ENCODE measurements around the gene LDLRAP1.

The LDLRAP1 gene

DNA sequence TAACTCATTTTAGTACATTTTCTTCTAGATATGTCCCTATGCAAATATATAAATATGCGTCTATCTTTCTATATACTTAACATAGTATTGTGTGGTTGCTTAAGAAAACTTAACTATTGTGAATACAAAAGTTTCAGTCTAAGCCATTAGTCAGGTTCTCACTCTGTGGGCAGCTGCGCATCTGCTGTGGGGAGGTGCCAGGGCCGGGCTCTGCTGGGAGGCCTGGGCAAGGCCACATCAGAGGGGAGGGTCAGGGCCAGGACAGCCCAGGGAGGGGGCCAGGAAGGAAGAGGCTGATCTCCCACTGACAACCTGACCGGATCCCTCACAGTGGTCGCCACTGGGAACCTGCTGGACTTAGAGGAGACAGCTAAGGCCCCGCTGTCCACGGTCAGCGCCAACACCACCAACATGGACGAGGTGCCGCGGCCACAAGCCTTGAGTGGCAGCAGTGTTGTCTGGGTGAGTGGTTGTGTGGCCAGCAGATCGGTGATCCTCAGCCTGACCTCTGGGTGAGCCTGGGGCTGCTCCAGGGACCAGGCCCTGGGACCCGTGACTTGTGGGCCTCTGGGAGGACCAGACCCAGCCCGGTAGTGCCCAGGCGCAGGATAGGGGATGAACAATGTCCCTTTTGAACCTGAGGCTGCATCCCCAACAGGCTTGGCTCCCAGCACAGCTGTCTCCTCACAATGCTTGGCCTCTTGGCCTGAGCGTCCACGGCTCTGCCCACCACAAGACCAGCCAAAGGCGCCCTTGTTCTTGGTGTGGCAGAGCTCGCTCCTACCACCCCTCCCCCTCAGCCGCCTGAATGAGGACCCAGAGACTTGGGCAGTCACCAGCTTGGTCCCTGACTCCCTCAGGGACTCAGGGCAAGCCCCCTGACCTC, 20.2 kb downstream of the LDLRAP1 start:
- no peak for FAIRE-seq

DNA sequence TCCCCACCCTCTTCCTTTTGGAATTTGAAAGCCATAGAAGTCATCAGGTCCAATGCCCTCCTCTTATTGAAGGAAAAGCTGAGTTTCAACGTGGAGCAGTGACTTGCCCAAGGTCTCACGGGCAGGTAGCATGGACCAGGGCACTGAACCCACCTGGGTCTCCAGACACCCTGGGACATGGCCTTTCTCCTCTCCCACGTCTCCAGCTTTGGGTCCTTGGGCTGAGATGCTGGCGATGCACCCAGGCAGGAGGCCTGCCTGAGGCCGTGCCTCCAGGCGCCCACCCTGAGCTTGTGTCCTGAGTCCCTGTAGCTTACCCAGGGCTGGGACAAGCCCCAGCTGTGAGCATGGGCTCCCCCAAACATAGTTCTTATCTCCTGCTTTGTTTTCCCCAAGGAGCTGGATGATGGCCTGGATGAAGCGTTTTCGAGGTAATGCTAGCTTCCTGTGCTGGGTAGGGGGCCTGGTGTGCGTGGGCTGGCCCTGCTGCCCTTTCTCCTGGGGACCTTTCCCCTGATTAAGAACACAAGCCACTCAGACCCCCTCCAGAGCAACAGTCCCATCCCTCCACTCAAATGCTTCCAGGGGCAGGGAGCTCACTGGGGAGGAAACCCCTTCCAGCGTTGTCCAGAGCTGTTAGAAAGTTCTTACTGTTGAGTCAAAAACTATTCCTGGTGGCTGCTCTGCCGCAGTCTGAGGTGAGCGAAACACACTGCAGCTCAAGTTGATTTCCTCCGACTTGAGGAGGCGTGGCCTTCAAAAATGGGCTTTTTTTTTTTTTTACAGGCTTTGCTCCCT, 21.6 kb downstream of the LDLRAP1 start:
- no peak for FAIRE-seq

DNA sequence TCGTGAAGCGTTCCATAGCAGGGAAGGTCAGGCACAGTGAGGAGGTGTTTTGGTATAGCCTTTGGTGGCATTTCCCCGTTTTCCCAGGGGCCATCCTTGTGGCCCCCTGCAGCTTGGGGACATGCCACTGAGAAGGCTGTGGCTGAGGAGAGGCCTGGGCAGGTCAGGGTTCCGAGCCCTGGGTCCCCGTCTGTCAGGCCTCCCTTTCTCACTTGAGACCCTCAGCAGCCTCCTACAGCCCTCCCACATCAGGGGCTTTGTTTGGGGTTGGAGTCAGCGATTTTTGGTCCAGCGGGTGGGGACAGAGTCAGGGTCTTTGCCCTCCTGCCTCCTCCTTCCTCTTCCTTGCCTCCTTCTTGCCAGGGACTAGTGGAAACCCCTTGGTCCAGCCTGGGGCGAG, 22.2 kb downstream of the LDLRAP1 start:
- FAIRE-seq: no peak

DNA sequence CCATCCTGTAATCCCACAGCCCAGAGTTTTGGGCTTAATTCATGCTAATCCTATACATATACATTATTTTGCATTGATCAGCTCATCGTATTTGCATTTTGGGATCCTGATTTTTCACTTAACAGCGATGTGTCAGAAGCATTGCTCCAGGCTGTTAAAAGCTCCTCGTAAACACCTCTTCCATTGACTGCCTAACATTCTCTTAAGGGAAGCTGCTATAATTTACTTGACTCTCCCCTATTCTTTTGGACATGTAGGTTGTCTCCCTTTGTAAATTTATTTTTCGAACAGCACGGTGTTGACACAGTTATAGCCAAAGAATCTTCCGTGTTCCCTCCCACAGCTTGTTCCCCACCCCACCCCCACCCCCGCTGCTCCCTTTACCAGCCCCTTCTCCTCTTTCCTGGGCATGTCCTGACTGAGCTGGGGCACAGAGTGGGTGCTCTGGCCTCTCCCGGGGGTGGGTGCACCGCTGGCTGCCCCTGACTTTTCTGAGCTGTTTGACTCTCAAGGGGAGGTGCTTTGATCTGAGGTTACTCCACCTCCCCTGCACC, 22.8 kb downstream of the LDLRAP1 start:
- FAIRE-seq: no peak

DNA sequence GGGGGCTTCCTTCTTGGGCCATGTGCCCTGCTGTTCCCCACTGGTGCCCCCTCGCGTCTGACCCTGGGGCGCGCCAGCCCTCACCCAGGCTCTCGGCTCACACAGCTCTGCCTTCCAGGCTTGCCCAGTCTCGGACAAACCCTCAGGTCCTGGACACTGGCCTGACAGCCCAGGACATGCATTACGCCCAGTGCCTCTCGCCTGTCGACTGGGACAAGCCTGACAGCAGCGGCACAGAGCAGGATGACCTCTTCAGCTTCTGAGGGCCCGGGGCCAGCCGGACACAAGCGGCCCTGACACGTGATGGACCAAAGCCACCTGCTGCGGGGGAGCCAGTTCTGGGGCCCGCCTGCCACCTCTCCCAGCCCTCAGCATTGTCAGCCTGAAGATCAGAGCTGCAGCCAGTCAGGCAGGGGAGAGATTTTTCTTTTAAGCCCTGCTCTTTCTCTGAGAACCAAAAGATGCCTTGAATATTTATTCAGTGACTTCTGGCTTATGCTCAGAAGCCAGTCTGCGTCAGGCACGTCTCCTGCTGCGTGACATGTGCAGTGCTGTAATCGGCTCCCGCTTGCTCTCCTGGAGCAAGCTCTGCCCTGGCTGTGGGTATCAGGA, 23.4 kb downstream of the LDLRAP1 start:
- no peak for FAIRE-seq

DNA sequence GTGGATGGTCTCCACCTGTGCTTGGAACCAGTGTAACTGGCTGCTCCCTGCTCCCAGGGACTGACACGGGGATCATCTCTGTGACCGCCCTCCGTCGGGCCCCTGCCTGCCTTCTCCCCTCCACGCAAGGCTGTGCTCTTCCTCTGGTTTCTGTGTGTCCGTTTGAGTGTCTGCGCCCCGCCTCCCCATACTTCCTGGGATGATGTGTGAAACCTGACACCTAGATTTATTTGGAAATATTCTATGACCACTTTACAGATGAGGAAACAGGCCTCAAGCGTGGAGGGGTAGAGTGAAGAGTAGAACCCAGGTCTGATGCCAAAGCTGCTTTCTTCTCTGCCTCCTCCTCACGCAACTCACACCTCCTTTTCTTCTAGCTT, 24.3 kb downstream of the LDLRAP1 start:
- no peak for FAIRE-seq

DNA sequence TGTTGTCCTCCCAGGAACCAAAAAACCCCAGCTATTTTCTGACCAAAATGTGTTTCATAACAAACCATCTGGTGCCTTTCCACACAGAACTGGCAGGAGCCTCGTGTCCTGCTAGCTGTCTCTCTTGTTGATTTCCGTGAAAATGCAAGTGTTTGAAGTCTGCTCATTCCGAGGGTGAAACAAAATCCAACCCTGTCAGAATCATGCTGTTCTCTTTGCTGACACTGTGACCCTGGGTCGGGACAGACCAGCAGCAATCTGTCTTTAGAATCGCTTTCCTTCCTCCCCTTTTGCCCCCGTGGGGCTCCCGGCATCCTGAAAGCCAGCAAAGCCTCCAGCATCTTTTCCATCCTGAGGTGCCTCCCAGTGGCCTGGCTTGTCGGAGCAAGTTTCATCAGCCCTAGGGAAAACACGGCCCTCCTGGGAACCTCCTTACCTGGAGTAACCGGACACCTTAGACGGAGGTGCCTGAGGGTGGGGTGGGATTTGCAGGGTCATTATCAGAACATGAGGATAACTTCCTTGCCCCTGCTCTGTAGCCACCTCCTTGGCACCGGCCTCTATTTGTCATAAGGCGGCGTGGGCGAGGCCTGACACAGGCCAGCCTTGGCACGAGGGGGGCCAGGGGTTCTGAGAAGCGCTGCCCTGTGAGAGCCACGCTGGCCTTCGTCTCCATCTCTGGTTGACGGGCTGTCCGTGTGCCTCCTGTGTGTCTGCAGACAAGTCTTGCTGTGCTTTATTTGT, 24.9 kb downstream of the LDLRAP1 start:
- no peak for FAIRE-seq

DNA sequence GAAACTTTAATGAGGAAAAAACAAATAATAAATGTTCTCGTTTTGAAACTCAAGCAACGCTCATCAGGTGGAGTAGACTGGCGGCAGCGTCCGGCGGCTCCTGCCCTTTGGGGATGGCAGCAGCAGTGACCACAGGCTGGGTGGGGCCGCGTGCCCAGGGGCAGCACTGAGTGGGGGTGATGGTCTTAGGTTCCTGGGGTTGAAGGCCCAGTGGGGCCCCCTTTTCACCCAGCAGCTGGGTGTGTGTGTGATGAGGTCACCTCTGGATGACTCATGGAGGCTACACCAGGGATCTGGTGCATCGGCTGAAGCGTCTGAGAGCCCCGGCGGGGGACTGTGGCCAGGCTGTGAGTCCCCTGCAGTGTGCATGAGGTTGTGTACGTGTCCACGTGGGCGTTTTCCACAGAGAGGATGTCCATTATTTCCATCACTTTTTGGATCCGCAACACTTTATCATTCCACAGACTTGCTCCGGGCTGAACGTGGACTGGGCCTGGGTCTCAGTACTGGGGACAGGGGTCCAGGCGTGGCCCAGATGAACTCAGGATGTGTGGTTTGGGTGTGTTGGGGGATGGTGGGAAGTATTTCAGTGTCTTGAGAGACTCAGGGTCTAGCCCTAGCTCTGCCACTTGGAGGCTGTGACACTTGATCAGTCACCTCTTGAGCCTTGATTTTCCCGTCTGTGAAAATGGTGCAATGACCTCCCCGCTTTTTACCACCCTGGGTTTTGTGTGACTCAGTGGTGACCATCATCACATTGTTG, 25.6 kb downstream of the LDLRAP1 start:
- FAIRE-seq: no peak

DNA sequence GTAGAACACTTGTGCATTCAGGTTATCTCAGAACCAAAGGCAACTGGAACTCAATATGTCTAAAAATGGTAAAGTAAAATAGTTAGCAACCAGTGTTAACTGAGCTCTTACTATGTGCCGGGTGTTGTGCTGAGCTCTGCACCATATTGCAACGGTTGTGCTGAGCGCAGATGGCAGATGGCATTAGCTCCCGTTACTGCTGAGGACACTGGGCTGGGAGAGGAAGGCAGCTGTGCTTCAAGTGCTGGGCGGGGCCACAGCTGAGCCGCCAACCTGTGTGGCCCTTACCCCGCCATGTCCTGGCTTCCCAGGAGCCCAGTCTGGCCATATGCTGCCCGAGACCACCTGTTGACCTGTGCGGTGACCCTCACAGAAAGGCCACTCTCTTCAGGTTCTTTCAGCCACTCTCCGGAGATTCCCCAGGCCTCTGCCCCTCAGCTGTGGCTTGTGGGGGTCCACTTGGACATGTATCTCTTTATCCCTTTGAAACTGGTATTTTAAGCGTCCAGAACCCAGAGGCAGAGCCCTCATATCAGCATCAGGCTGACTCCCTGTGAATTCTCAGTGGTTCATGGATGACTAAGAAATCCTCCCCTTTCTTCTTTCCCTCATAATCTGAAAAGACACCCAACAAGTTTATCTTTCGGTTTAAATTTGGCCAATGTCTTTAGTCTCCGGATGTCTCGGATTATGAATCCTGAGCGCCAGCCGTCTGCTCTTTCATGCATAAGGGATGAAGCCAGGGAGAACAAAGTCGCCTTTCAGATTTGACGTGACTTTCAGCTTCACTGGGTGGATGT, 26.4 kb downstream of the LDLRAP1 start:
- no peak for FAIRE-seq

DNA sequence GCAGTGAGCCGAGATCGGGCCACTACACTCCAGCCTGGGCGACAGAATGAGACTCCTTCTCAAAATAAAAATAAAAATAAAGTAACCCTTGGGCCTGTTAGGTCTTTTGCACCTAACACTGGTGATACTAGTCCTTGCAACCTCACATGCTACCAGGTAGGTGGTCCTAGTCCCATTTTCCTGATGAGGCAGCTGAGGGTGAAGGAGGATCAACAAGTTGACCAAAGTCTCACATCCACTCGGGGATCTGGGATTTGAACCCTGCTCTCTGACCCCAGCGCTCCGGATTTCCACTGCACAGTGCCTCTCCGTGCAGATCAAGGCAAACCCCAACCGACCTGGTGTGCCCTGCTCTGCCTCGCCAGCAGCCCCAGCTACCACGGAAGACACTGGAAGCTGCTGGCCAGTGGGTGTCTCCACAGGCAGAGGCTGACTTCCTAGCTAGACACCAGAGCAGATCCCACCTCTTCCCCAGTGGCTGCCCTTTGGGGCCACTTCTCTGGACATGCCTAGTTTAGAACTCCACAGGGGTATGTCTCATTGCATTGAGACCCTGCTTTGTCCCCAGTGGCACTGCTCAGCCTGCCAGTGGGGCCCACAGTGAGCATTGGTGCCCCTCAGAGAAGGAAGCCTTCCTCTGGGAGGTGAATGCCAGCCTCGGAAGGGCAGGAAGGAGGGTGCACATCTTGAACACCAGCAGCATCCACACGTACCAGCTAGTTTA, 27.6 kb downstream of the LDLRAP1 start:
- no peak for FAIRE-seq

DNA sequence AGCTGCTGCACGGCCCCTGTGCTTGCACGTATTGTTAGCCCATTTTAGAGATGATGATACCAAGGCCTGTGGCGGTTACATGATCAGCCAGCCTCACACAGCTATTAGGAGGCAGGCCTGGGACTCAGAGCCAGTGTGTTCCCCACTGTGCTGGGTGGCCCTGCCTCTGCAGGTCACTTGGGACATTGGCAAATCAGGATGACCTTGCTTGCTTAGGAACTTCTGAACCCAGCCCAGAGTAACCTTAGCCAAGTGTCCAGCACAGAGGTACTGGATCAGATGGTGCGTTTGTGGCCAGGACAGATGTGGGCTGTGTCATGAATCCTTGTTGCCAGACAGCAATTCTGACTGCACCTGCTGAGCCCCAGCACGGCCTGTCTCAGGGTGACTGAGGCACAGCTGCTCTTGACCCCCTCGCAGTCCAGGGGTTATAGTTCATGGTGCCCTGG, 28.1 kb downstream of the LDLRAP1 start:
- no peak for FAIRE-seq

DNA sequence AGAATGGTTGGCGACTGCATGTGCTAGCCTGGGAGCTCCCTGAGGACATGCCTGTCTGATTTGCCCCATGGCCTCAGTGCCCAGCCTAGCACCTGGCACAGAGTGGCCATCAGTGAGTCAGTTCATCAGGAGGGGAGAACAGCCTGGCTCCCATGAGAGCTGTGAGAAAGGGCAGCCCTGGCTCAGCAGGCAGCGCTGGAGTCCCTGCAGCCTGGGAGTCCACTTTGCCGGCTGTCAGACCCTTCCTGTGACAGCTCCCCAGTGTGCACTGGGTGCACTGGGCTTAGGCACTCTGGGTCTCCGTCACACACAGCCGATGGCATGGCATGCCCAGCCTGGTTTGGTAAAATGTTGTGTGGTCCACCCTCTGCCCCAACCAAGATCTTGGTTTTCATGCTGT, 28.7 kb downstream of the LDLRAP1 start:
- FAIRE-seq: no peak

DNA sequence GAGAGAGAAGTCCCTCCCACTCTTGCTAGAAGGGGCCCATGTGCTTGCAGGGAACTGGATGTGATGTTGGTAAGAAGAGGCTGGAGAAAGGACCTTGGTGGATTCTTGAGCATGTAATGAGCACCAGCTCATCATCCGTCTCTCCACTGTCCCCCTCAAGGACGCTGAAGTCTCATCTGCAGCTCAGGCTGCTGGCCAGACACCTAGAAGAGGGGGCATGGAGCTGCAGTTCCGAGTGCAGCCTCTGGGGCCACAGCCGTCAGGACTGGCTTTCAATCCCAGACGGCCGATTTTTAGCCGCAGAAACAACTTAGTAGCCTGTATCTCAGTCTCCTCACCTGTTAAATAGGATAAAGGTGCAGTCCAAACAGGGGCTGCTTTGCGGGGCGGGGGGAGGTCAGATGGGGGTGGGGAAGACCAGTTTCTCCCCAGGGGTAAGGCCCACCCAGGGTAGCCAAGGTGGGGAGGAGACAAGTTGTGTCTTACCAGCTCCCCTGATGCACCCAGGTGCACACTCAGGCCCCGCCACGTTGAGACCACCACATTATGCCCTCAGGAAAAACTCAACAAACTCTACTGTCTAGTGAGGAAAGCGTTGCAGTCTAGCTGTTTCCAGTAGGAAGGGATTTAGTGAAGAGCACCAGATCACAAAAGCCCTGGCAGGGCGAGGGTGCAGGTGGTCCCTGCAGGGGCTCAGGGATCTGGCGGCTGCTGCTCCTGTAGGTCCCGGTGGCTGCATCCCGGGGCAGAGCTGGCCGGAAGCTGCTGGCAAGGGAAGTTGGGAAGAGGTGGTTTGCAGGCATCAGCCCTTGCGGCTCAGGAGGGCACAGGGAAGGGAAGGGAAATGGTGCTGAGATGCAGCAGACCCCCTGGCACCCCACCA, 29.5 kb downstream of the LDLRAP1 start:
- no peak for FAIRE-seq

DNA sequence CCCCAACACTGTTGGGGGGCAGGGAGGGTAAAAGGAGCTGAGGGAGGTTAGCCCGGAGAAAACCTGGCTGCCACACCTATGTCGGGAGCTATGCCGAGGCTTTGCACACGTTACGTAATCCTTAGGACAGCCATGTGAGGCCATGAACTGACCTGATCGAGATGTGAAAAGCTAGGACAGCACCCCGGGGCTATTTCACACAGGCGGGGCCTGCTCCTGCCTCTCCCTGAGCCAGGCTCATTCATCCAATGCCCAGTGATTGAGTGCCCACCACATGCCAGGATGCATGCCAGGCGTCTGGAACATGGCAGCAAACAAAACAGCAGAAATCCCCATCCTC, 30.2 kb downstream of the LDLRAP1 start:
- no peak for FAIRE-seq

DNA sequence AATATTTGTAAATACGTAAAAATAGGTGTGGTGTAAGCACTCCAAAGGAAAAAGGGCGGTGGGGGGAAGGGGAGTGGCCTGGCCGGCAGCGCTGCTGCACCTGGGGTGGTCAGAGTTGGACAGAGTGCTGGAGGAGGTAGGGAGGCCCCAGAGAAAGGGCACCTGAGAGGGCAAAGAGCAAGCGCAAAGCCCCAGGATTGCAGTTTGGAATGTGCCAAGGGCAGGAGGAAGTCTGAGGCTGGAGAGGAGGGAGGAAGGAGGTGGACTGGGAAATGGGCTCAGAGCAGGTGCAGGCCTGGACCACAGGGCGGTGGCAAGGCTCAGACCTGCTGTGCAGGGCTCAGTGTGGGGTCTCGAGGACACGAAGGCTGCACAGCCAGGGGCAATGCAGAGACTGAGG, 30.6 kb downstream of the LDLRAP1 start:
- no peak for FAIRE-seq

DNA sequence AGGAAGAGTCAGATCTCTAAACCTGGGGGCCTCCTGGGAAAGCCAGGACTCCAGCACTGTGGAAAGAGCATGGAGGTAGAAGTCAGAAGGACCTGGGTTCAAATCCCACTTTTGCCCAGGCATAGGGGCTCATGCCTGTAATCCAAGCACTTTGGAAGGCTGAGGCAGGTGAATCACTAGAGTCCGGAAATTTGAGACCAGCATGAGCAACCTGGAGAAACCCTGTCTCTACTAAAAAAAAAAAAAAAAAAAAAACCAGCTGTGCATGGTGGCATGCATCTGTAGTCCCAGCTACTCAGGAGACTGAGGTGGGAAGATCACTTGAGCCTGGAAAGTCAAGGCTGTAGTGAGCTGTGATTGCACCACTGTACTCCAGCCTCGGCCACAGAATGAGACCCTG, 31.8 kb downstream of the LDLRAP1 start:
- no peak for FAIRE-seq

DNA sequence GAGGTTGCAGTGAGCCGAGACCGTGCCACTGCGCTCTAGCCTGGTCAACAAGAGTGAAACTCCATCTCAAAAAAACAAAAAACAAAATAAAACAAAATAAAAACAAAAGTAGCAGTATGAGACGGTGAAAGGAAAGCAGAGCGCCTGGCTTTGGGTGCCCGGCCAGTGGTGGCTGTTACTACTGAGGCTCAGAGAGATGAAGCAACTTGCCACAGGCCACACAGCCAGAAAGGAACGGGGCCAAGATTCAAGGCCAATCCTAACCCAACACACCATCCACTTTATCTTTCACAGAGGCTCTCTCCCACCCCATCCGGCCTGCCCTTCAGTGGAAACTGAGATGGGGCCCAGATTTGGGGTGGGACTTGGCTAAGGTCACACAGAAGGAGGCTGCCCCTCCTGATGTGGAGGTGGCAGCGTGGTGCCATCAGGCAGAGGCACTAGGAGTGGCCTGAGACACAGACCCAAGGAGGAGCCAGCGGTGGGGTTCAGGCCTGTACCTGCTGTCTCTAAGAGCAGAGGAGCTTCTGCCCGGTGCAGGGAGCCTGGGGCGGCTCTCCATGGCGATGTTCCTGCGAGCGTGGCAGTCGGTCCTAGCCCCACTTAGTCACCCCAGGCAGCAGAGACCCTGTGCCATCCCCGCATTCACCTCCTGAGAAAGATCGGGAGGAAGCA, 33.2 kb downstream of the LDLRAP1 start:
- no peak for FAIRE-seq

DNA sequence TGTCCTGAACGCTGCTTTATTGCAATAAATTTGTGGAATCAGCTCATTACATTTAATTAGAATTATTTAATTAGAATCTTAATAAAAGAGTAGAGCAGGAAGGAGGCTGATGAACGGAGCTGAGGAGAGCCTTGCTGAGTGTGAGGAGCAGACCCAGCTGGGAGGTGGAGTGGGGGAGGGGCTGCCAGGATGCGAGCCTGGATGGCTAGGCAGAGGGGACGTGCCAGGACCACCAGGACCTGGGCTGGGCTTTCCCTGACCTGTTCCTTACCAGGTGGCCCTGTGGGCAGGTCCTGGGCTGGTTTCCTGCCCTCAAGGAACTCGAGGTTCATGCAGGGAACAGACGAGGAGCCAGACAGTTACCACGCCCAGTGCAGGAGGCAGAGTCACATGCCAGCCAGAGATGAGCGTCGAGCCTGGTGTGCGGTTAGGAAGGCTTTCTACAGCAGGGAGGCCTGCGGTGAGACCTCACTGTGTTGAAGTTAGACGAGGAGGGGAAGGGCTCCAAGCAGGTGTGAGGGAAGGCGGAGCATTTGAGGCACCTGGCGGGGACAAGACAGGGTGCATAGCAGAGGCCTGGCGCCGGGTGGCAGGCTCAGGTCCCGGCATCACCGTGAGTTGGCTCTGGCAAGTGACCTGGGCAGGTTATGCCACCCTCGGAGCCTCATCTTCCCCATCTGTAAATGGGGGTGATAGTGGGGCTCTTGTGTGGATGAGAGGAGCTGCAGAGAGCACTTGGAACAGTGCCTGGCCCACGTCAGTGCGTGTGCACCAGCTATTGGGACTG, 33.9 kb downstream of the LDLRAP1 start:
- FAIRE-seq: no peak

Measured in islet of Langerhans (tissue), 1 donor.